ES-I3 (cell line): ENCODE data around the gene SHLD1.

Experiments
- H3K36me3 ChIP-seq: 2 replicates; pipeline ENCODE4 v1.6.1; 2013; ENCODE audit warnings: mild to moderate bottlenecking, low read length, control low read depth, moderate library complexity; ENCODE audit not compliant: insufficient read depth
- H3K4me1 ChIP-seq: 2 replicates; pipeline ENCODE4 v1.6.1; 2013; ENCODE audit warnings: mild to moderate bottlenecking, control low read depth, low read length; ENCODE audit not compliant: insufficient read depth
- H3K9ac ChIP-seq: 2 replicates; pipeline ENCODE4 v1.6.1; 2013; ENCODE audit warnings: low read depth, mild to moderate bottlenecking, low read length, moderate library complexity
- H3K9me3 ChIP-seq: 2 replicates; pipeline ENCODE4 v1.6.1; 2013; ENCODE audit warnings: mild to moderate bottlenecking, low read length, moderate library complexity; ENCODE audit not compliant: control insufficient read depth, insufficient read depth

Gene SHLD1

GRCh38 chr20:5806457-5807263 is 56.5 kb downstream of the SHLD1 start:
- Histone ChIP-seq H3K9ac (no peak overlapping the region), H3K4me1 (no peaks in the 10 kb centered on the region), H3K36me3 (no peaks in the 10 kb centered on the region), H3K9me3 (no peaks in the 10 kb centered on the region)

DNA sequence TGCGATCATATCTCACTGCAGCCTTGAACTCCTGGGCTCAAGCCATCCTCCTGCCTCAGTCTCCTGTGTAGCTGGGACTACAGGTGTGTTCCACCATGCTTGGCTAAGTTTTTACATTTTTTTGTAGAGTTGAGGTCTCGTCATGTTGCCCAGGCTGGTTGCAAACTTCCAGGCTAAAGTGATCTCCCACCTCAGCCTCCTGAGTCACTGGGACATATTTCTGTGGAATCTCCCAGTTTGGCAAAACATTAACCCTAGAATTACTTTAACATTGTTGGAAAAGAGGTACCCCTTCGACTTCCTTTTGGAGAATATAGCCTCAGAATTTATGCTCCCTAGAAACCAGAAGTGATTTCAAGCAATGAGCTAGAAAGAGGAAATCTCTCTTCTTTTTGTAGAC is 57.2 kb downstream of the SHLD1 start:
- H3K36me3 ChIP-seq: no peaks in the 10 kb centered on the region
- no peak overlapping the region for H3K9ac ChIP-seq
- no peaks in the 10 kb centered on the region for H3K9me3 ChIP-seq
- H3K4me1 ChIP-seq: no peaks in the 10 kb centered on the region

GRCh38 chr20:5808901-5809300 is 58.7 kb downstream of the SHLD1 start:
- Histone ChIP-seq H3K4me1 (no peaks in the 10 kb centered on the region), H3K9me3 (no peaks in the 10 kb centered on the region), H3K9ac (no peak overlapping the region), H3K36me3 (no peaks in the 10 kb centered on the region)

DNA sequence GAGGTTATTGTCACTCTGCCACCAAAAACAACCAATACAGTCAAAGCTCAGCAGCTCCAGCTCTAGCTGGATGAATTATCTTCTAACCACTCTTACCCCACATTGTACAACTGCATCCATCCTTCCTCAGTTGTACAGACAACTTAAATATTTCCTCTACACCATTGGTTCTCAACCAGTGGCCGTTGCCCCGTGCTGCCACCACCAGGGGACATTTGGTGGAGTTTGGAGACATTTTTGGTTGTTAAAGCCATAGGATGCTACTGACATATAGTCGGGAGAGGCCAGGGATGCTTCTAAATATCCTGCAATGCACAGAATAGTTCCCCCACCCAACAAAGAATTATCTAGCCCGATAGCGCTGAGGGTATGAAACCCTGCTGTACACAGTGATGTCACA is 59.3 kb downstream of the SHLD1 start:
- Histone ChIP-seq H3K9ac (no peak overlapping the region), H3K9me3 (no peaks in the 10 kb centered on the region), H3K36me3 (no peaks in the 10 kb centered on the region), H3K4me1 (no peaks in the 10 kb centered on the region)

DNA sequence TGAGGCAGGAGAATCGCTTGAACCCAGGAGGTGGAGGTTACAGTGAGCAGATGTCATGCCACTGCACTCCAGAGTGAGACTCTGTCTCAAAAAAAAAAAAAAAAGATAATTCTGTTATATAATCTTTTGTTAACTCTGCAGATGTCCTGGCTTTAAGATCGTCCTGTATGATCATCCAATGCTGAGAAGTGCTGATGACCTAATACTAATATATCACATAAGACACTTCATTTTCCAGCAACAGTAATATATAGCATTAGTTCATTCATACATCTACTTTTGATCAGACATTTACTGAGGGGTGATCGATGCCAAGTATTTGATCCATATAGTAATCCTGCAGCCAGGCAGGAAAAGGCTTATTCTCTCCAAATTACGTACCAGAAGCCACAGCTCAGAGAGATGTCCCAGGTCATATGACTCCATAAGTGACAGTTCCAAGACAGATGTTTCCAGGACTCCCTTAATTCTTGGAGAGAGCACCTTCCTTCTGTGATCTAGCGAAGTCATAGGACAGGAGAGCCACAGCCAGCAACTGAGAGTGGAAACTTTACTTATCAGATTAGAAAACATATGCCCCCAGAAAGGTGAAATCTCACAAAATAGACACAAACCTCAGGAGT is 60.7 kb downstream of the SHLD1 start:
- no peak overlapping the region for H3K9ac ChIP-seq
- no peaks in the 10 kb centered on the region for H3K36me3 ChIP-seq
- H3K4me1 ChIP-seq: no peaks in the 10 kb centered on the region
- H3K9me3 ChIP-seq: no peaks in the 10 kb centered on the region

- H3K36me3 ChIP-seq: no peaks in the 10 kb centered on the region
- no peaks in the 10 kb centered on the region for H3K4me1 ChIP-seq
- H3K9me3 ChIP-seq: no peaks in the 10 kb centered on the region
- H3K9ac ChIP-seq: no peak overlapping the region
Observed at GRCh38 chr20:5811746-5812145, 61.5 kb downstream of the SHLD1 start.

DNA sequence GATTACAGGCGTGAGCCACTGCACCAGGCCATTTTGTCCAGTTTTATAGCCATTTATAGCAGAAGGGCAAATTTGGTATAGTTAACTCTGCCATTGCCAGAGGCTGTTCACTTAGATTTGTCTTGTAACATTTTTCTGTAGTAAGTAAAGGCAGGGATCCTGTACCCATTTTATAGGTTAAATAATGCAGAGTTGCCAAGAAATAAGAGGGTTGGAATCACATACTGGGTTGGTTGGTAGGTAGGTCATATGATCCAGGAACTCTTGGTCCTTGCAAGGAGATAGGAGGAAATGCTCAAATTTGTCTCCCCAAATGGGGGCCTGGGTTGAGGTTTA is 68.1 kb downstream of the SHLD1 start:
- H3K9me3 ChIP-seq: no peaks in the 10 kb centered on the region
- H3K36me3 ChIP-seq: no peaks in the 10 kb centered on the region
- no peak overlapping the region for H3K9ac ChIP-seq
- H3K4me1 ChIP-seq: peaks cover 10% of the 10 kb centered on the region; the same call in 1 of the 2 replicates

DNA sequence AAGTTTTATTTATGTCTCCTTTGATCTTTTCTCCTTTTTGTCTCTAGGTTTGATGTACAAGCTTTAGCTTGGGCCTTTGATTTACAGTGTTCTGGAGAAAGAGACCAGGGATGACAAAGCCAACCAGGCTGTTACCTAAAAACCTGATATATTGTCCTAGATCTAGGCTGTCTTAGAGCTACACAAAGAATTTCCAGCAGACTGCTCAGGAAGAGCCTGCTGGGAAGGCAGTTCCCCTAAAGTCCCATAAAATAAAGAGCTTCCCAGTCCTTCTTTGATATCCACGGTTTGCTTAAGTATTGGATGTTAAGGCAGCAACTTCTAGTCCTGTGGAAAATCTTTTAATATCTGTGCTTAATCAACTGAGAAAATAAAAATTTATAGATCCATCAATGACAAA is 70.5 kb downstream of the SHLD1 start:
- Histone ChIP-seq H3K36me3 (no peaks in the 10 kb centered on the region), H3K4me1 (peaks cover 20% of the 10 kb centered on the region), H3K9ac (no peak overlapping the region), H3K9me3 (no peaks in the 10 kb centered on the region)

DNA sequence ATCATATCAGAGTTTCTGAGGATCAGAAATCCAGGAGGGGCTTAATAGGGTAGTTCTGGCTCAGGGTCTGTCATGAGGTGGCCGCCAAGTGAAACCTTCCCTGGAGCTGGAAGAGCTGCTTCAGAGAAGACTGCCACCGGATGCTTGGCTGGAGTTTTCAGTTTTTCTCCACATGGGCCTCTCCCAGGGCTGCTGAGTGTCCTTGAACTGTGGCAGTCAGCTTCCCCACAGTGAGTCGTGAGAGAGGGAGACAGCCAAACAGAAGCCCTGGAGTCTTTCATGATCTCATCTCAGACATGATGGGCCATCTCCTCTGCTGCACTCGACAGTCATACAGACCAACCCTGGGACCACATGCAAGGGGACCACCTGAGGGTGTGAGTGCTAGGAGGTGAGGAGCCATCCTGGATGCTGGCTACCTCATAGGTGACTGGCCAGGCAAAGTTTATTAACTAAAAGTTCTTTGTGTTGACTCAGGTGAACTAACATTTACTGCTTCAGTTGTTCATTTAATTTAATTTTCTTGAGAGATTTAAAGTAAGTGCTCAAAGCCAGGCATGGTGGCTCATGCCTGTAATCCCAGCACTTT is 71.5 kb downstream of the SHLD1 start:
- no peaks in the 10 kb centered on the region for H3K36me3 ChIP-seq
- H3K9me3 ChIP-seq: no peaks in the 10 kb centered on the region
- no peak overlapping the region for H3K9ac ChIP-seq
- H3K4me1 ChIP-seq: peaks cover 20% of the 10 kb centered on the region

DNA sequence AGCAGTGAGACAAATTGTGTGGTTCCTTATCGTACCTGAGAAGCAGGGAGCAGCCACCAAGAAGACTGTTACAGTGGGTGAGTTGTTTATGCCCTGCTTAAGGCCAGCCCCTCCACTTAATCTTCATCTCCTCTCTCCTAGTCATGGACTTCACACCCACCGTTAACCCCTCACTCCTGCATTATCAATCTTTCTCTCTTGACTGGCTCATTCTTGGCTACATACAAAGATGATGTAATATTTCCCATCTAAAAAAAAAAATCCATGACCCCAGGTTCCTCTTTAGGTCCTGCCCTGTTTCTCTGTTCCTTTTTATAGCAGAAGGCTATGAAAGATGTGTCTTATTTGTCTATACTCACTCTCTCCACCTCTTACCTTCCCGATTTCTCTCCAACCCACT is 72.4 kb downstream of the SHLD1 start:
- Histone ChIP-seq H3K9me3 (no peaks in the 10 kb centered on the region), H3K36me3 (no peaks in the 10 kb centered on the region), H3K4me1 (peaks cover 20% of the 10 kb centered on the region), H3K9ac (peak overlapping the region; percentile 9; the same call in 1 of the 2 replicates)

GRCh38 chr20:5825130-5825719 is 75.0 kb downstream of the SHLD1 start:
- H3K9me3 ChIP-seq: no peaks in the 10 kb centered on the region
- peaks cover 20% of the 10 kb centered on the region for H3K4me1 ChIP-seq
- no peaks in the 10 kb centered on the region for H3K36me3 ChIP-seq

GRCh38 chr20:5827098-5827853 is 77.1 kb downstream of the SHLD1 start:
- peaks cover 18% of the 10 kb centered on the region for H3K4me1 ChIP-seq
- no peaks in the 10 kb centered on the region for H3K36me3 ChIP-seq
- no peaks in the 10 kb centered on the region for H3K9me3 ChIP-seq
- H3K9ac ChIP-seq: no peak overlapping the region

More at GRCh38 chr20:5825130-5825719, 75.0 kb downstream of the SHLD1 start:
- H3K9ac ChIP-seq: no peak overlapping the region

DNA sequence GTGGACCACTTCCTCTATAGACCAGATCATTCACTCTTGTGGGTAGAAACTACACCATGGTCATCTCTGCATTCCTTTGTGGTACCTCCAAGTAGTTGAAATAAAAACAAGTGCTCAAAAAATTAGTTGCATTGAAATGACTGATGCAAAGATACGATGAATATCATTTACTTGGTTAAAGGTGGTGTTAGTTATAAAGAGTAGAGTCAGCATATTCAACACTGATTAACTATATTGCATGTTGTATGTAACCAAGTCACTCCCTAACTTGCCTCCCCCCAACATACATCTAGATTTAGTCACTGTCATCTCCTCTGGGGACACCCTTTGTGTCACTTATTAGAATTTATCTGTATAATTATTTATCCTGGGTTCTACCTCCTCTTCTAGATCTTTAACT is 77.7 kb downstream of the SHLD1 start:
- H3K36me3 ChIP-seq: no peaks in the 10 kb centered on the region
- no peak overlapping the region for H3K9ac ChIP-seq

DNA sequence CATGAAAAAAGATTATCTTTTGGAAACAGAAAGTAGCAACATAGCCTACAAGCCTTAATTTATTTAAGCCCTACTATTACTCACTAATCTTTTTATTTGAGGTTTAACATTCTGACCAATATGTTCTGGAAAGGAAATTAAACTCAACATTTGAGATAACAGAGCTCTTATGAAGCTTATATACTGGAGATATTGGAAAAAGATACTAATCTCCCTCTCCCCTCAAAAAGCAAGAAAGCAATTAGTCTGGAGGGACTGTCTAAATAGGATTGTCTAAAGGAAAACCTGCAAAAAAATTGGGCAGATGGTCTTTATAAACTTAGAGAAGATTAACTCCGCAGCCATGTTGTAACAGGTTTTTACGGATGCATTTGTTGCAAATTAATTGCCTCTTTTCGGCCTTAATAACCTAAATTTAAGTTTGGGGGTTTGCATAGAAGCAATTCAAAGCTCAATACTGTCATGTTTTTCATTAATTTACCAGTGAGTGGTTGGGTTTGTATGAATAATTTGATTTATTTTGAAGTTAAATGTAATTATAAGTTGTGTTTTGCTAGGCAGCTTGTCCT is 79.1 kb downstream of the SHLD1 start:
- Histone ChIP-seq H3K36me3 (no peaks in the 10 kb centered on the region), H3K9ac (no peak overlapping the region), H3K4me1 (peaks cover 9% of the 10 kb centered on the region), H3K9me3 (no peaks in the 10 kb centered on the region)

More for the DNA sequence above, 77.7 kb downstream of the SHLD1 start:
- Histone ChIP-seq H3K4me1 (peaks cover 14% of the 10 kb centered on the region), H3K9me3 (no peaks in the 10 kb centered on the region)
